HG02798 (cell line): ENCODE measurements around the gene TRUB2.
A peak's percentile ranks its signal among the peaks of the same experiment; 100 is the strongest.
"Not testable (repeated sequence)": the region's sequence is repeated elsewhere in the genome, so short reads cannot be mapped to it uniquely, and the experiment has no call there.

Experiments used
- ATAC-seq: cut with Tn5 transposase; IDR thresholded peaks from one replicate; pipeline ENCODE4 v1.9.1; 2021; ENCODE audit warnings: mild to moderate bottlenecking; ENCODE audit not compliant: unreplicated experiment, poor library complexity

Gene TRUB2

GRCh38 chr9:128341435-128341849, 19.2 kb upstream of the TRUB2 start:
- no peak for ATAC-seq

DNA sequence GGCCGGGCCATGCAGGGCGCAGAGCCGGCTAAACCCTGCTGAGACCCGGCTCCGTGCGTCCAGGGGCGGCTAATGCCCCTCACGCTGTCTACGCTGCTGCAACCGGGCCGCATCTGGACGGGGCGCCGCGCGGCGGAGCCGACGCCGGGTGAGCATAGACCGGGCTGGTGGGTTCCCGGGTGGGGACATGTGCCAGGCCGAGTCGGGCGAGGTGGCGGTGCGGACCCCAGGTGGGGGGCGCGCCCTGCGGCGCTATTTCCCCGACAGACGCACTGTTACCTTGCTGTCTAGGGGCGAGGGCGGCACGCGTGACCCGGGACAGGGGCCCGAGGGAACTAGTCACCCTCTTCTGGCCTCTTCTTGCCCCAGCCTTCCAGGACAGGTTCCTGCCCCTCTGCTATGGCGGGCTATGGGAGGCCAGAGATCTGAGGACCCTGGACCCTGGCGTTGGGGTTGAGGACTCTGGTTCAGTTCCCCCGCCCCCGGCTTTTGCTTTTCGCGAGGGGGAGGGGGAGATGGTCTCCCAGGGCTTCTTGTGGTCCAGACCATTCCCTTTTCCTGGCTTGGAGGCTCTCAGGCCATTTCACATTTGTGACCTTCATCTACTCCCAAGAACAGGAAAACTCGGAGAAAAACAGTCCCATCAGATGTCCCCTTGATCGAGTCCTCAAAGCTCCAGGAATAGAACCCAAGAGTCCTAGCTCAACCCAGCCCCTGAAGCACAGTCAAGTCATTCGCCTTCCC, 18.6 kb upstream of the TRUB2 start:
- ATAC-seq: no peak

- ATAC-seq: peak; percentile 85
These were observed 17.8 kb upstream of the TRUB2 start, which contains the start of gene SLC27A4 for GRCh38 chr9:128339761-128340690. SLC27A4 (plus strand) TSS chr9:128340527; CDS start chr9:128343133, 2,606 bp downstream.

GRCh38 chr9:128338852-128339614, 16.8 kb upstream of the TRUB2 start:
- ATAC-seq: not testable (repeated sequence)

DNA sequence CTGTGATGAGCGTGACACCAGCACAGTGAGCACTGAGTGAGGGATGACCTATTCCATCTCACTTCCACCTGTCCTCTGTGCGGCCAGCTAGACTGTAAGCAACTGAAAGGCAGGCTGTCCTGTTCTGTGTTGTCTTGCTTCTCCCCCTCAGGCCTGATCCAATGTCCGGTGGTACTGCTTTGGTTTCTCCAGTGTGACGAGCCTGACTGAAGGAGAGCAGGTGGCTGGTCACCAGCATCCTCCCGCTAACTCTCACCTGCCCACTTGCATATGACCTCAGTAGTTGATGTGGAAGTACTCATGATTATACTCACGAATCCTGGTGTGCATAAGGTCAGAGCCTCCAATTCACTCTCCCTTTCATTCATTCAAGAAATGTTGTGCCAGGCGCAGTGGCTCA, 15.7 kb upstream of the TRUB2 start:
- no peak for ATAC-seq

DNA sequence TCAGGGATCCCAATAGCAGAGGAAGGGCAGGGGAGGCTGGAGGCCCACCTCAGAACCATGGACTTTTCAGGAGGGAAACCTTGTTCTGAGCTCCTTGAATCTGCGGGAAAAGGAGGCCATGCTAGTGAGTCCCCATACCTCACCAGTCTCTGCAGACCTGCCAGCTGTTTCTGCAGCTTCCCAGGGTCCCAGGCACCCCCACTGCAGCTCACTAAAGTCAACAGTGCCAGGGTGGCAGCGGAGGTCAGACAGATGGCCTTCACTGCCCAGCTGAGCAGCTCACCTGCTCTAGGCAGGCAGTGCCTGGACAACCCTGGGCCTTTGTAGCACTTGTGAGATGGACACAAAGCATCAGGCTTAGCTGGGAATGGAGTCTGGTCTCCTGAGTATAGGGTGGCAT, 13.7 kb upstream of the TRUB2 start:
- ATAC-seq: no peak

DNA sequence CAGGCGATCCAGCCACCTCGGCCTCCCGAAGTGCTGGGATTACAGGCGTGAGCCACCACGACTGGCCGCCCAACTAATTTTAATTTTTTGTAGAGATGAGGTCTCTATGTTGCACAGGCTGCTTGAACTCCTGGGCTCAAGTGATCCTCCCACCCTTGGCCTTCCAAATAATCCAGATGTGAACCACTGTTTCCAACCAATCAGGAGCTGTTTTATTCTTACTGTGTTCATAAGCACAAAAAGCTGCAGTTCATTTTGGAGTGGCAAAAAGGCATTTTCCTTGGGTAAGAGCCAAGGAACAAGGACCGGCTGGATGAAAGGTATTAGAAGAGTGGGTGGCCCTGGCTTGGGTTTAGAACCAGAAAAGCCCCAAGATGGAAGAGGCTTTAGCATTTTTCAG, 12.9 kb upstream of the TRUB2 start:
- ATAC-seq: no peak

GRCh38 chr9:128333451-128333869, 11.2 kb upstream of the TRUB2 start:
- no peak for ATAC-seq

- no peak for ATAC-seq
These were observed 3.4 kb upstream of the TRUB2 start for GRCh38 chr9:128325629-128326028.

DNA sequence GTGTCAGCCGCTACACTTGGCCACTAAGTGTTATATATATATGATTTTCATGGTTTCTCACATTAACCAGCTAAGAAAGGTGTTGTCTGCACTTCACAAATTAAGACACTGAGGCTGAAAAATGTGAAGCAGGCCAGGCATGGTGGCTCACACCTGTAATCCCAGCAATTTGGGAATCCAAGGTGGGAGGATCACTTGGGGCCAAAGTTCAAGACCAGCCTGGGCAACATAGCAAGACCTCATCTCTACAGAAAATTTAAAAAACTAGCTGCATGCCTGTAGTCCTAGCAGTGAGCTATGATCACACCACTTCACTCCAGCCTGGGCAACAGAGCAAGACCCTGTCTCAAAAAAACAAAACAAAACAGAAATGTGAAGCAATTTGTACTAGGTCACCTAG, 2.2 kb upstream of the TRUB2 start:
- no peak for ATAC-seq

- ATAC-seq: no peak
These were observed 1.5 kb upstream of the TRUB2 start for GRCh38 chr9:128323791-128324190.

GRCh38 chr9:128323212-128323730, 1.0 kb upstream of the TRUB2 start:
- no peak for ATAC-seq

DNA sequence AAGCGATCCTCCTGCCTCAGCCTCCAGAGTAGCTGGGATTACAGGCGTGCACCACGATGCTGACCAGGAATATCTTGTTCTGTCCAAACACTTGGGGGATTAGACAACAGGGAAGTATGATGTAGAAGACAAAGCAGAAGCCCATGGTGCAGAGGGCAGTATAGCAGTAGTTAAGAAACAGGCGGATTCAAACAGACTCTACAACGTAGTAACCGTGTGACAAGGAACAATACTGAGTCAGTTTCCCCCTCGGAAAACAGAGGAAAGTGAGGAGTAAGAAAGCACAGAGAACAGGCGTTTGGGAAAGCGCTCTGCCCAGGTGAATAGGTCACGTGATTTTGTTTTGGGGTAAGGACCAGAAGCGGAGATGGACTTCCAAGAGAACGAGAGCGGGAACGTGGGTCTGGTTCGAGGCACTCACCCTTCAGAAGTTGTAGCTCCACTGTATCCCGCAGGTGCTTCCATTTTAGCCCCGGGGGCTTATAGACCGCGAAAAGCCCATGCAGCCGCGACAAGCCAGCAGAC, 306 bp downstream of the TRUB2 start:
- ATAC-seq: peak; percentile 6

- ATAC-seq: no peak
These were observed 904 bp downstream of the TRUB2 start for GRCh38 chr9:128321343-128321742.

DNA sequence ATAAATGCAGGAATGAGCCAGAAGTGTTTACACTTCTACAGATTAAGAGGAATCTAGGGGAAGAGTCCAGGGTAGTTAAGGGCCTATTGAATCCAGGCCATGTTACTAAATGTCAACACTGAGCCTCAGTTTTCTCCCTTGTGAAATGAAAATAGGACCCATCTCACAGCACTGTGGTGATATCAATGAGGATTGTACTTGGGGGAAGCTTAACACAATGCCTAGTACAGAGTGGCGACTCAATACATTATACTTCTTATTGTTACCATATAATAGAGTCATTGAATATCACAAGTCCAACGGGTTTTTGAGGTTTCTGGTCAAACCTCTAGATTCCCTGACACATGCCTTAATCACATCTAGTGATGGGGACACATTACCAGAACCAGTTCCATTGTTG, 4.6 kb downstream of the TRUB2 start:
- no peak for ATAC-seq

DNA sequence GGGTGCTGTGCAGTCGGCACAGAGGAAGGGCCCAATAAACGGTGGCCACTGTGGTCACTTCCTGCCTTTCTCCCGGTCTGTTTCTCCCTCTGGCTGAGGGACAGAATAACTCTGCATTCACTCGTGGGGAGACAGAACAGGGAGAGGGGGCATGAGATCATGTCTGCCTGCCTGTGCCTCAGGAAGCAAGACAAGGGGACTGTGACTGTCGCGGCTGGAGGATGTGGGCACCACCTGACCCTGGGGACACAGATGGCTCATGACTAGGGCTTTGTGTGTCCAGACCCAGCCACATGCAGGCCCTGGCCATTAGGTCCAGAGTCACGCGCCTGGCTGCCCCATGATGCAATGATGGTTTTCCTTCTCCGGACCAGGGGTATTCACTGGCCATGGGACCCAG, 5.8 kb downstream of the TRUB2 start:
- ATAC-seq: no peak

DNA sequence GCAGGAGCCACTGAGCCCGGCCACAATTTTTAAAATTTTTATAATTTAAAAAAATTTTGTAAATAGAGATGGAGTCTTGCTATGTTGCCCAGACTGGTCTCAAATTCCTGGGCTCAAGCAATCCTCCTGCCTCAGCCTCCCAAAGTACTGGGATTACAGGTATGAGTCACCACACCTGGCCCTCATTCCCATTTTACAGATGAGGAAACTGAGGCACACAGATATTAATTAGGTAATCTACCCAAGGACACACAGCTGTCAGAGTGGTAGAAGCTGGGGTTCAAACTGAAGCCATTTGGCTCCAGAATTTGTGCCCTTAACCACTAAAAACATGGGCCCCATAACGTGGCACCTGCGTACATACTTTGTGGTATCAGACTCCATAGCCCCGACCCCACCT, 7.5 kb downstream of the TRUB2 start:
- ATAC-seq: no peak

DNA sequence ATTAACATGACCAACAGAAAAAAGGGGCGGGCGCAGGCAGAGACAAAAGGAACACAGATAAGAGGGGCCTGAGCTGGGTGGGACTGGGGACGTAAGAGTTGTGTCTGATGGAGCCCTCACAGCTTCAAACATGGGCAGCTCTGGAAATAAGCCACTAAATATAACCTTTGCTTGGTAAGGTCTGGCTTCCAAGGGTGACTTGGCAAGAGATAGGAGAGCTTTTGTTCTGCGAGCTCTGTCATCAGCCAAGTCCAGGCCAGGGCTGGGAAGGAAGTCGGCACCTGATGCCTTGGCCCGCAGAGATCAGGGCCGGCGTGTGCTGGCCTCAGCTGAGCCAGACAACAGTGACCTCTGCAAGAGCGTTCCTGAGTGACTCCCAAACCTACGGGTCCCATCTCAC, 11.8 kb downstream of the TRUB2 start:
- no peak for ATAC-seq

DNA sequence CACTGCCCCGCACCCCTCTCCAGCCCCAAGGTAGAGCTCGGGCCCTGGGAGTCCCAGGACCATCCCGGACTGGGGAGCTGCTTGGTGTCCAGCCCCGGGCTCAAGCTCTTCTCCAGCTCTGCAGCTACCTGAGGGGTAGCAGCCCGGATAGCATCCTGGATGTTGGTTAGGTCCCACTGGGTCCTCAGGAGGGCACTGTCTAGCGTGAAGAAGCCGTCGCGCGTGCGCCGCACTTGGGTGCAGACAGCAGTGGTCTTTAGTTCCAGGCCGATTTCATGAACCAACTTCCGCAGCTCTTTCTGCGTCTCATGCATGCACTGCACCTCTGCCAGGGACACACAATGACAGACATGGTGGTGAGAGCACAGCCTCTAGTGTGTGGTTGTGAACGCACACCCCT, 12.7 kb downstream of the TRUB2 start:
- ATAC-seq: no peak

- no peak for ATAC-seq
These were observed 17.3 kb downstream of the TRUB2 start for GRCh38 chr9:128304971-128305288.
